Activated effector memory CD4-positive, alpha-beta T cell treated with anti-CD3 and anti-CD28 coated beads, Interleukin-2, amount 50 U/mL, for 16 hours (primary cell): ENCODE results near the gene GABARAPL2.
A peak's percentile ranks its signal among the peaks of the same experiment; 100 is the strongest.
"Not testable (repeated sequence)": the region's sequence is repeated elsewhere in the genome, so short reads cannot be mapped to it uniquely, and the experiment has no call there.

Experiments
- DNase-seq: peaks from one replicate; pipeline ENCODE4 v3.0.0-alpha.2; 2020

Gene GABARAPL2

DNA sequence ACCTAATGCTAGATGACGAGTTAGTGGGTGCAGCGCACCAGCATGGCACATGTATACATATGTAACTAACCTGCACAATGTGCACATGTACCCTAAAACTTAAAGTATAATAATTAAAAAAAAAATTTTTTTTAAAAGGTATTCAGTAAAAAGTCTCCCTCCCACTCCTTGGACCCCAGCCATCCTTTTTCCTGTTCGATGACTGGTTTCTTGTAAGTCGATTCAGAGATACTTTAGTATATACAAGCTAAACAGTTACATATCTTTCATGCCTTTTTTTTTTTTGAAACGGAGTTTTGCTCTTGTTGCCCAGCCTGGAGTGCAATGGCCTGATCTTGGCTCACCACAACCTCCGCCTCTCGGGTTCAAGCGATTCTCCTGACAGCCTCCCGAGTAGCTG lies 25.7 kb downstream of the GABARAPL2 start:
- not testable (repeated sequence) for DNase-seq

DNA sequence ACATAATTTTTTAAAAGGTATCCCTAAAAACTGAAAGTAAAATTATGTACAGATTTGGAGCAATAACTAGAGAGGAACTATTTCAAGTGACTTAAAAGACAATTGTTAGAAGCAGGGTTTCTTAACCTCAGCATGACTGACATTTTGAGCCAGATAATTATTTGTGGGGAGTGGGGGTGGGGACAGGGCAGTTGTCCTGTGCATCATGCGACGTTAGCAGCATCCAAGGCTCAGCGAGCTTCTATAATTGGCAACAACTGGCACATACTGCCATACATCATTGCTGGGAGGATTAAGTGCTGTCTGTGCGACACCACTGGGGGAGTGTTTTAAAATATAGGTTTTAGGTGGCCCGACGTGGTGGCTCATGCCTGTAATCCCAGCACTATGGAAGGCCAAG lies 27.1 kb downstream of the GABARAPL2 start:
- no peak for DNase-seq

GRCh38 chr16:75593825-75594820 lies 27.9 kb downstream of the GABARAPL2 start:
- DNase-seq, result no peak

DNA sequence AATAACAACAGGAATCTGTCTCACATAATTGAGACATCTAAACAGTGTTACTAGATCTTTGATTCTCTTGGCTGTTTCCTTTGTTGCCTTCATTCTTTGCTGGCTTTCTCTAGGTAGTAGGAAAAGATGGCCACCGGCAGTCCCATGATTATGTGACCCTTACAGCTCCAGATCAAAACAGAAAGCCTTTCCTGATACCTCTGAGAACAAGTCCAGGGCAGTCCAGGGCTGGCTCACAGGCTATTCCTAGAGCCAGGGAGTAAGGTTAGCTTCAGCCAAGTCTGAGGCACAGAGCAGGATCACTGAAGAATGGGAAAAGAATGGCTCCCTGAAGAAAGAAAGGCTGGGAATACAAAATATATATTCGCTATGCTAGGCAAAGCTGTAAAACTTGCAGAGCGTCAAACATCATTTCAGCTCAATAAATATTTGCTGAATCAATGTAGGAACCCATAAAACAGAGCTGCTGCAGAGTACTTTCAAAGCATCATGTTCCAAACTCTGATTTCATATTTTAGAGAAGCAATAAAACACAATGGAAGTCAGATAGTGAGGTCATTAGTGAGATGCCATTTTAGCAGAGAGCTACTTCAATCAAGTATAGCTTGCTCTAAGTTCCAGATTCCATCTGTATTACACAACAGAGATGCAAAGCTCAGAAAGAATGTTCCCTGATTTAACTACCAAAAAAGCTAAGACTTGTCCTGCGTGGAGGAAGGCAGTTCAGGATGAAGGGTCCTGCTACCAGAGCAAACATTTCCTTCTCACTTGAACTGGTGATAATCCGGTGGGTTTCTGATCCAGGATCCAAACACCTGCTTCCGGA lies 33.5 kb downstream of the GABARAPL2 start:
- no peak for DNase-seq

DNA sequence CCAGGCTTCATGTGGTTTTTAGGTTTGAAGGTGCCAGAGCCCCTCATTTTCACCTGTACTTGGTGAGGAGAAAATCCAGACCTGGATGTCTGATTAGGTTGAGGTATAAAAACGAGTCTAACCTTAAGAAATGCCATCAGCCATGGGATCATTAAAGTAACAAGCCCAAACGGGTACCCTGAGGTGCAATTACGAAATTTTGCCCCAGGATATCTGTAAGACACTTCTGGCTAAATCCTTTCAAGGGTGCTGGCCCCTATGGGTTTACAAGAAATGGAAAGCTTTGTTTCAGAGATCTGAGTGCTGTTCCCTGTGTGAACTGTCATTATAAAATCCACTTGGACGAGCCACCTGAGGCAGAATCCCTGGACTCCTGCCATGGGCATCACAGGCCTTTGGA lies 37.1 kb downstream of the GABARAPL2 start:
- no peak for DNase-seq

DNA sequence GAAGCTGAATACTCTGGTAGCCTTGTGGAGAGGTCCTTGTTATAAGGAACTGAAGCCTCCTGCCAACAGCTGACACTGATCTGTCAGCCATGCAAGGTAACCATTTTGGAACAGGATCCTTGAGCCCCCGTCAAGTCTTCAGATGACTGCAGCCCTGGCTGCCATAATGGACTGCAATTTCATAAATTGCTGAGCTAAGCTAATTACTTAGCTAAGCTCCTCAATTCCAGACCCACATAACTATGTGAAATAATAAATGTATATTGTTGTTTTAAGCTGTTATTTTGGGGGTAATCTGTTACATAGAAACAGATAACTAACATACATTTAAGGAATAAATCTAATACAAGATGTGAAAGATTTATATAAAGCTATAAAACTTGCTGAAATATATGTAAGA lies 40.3 kb downstream of the GABARAPL2 start:
- DNase-seq, result no peak

DNA sequence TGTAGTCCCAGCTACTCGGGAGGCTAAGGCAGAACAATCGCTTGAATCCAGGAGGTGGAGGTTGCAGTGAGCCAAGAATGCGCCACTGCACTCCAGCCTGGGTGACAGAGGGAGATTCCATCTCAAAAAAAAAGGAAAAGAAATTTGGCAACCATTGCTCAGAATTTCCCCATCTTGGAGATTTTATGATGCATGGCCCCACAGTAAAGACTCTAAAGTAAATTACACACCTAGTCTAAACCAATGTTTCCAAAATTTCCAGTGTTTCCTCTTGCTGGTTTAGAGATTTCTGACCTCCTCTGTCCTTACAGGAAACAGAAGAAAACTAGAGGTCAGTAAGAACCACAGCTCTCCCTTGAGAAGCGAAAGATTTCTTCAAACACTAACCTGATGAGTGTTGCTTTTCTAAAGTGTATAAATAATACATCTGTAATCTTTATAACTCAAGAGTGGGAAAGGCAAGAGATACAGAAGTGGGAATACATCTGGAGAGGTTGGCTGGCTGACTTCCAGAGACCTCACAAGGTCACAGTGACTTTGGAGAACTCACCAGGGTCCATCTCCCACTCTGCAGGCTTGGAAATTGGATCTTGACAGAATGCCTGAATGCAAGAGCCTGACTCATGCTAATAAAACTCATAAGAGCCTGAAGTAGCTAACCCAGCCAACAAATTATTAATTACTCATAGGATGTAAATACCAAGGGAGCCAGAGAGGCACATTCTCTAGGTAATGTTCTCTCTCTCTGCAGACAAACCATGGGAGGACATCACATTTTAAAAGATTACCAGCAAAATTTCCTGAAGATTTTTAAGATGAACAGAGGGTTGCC lies 48.1 kb downstream of the GABARAPL2 start:
- DNase-seq, result no peak

DNA sequence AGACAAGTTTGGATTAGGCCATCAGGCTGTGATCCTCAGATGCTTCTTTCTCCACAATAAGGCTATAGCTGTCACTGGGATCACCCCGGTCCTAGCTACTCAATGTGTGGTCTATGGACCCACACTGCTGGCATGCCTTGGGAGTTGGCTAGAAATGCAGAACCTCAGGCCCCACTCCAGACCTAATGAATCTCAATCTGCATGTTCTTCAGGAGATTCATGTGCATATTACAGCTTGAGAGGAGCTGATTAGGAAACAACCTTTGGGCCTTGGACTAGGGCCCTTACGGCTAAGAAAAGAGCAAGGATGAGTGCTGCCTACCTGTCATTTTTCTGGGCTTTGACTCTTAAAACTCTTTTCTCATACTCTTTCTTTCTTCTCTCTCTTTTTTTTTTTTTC lies 49.4 kb downstream of the GABARAPL2 start:
- no peak for DNase-seq

DNA sequence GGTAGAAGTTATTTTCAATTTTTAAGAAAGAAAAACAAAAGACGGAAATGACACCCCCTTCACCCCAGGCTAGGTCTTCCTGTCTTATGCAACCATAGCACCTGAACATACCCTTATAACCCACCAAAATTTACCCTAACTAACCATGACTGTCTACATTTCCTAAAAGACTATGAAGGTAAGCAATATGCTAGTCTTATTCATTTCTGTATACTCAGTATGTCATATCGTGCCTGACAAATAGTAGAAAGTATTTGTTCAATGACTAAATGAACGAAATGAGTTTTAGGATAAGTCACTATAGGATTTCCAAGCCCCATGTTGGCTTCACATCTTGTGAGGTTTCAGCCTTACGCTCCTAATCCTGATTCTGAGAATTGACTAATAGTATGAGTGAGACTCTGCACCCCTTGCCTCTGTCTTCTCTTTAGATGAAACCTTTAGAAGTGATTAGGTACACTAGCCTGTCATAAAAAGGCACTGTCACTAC lies 50.4 kb downstream of the GABARAPL2 start:
- no peak for DNase-seq

DNA sequence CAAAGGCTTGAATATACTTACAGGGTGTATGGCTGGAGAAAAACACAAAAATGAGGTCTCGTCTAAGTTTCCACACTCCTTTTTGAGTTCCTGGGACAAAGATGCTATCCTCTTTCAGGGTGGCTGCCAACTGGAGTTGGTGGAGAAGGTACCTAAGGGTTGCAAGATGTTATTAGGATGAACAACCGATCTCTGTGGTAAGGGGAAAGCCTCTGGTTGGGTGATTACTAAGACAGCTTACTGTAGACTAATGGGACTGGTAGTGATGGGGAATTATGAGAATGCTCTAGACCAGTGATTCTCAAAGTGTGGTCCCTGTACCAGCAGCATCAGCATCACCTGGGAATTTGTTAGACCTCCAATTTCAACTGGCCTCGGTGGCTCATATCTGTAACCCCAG lies 50.9 kb downstream of the GABARAPL2 start:
- no peak for DNase-seq

DNA sequence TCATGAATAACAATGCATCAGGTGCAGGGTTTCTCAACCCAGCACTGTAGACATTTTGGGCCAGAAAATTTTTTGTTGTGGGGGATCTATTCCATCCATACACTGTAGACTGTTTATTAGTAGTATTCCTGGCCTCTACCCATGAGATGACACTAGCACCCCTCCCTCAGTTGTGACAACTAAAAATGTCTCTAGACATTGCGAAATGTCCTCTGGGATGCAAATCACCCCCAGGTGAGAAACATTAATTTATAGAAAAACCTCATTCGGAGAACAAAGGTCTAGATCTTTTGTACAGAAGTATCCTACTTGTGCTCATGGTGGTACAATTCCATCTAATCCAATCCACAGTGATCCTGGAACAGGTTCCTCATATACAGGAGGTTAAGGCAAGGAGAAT lies 52.6 kb downstream of the GABARAPL2 start:
- DNase-seq, result no peak

- peak; percentile 77 for DNase-seq
Observed at GRCh38 chr16:75620326-75621169, 54.4 kb downstream of the GABARAPL2 start.

- no peak for DNase-seq
Observed at GRCh38 chr16:75621170-75621477, 54.9 kb downstream of the GABARAPL2 start.

- DNase-seq, result peak; percentile 100
Observed at GRCh38 chr16:75622761-75623605, 56.8 kb downstream of the GABARAPL2 start, which contains the start of gene ADAT1. Gene ADAT1, minus strand, starts transcription at chr16:75623281. Its CDS starts 2,482 bp downstream, at chr16:75620799.

- DNase-seq, result no peak
Observed at GRCh38 chr16:75624921-75625334, 58.7 kb downstream of the GABARAPL2 start.

DNA sequence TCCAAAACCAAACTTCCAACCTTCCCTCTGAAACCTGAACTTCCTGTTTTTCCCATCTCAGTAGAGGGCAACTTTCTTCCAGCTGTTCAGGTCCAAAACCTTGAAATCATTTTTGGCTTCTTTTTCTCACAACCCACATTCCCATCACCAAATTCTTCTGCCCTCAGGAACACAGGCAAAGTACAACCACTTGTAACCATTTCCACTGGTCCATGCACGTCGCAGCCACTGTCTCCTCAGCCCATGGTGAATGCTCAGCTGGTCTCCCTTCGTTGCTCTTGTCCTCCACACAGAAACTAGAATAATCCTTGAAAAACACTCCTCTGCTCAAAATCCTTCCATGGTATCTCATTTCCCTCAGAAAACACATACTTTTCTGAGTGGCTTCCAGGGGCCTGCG lies 60.6 kb downstream of the GABARAPL2 start:
- DNase-seq, result no peak
